ENCODE data around the gene ARMC9.

- TF ChIP-seq CTCF (IDR thresholded peaks at IDR 0.05) (no peak), POLR2A (IDR thresholded peaks at IDR 0.05) (no peak)
These were observed 155.0 kb downstream of the ARMC9 start for GRCh38 chr2:231353469-231353868.

Measured in testis (tissue), 2 donors.